HL-60 (cell line): ENCODE measurements around the gene NBEAL2.
A peak's percentile ranks its signal among the peaks of the same experiment; 100 is the strongest.

Source experiments
- DNase-seq, 2 experiments: peaks; one replicate each; pipeline ENCODE4 v3.0.0-alpha.2; 2010 to 2020; ENCODE audit warnings: low read depth in 1 of 2, low spot score in 1 of 2
- H3K27ac ChIP-seq: fragments of 250-450 bp; sonication (Bioruptor Pico); replicated peaks from 2 replicates; pipeline ENCODE4 v1.5.1; 2020; ENCODE audit warnings: mild to moderate bottlenecking, moderate library complexity
- H3K27me3 ChIP-seq: fragments of 250-450 bp; sonication (Bioruptor Pico); 2 replicates; pipeline ENCODE4 v1.5.1; 2021; ENCODE audit warnings: mild to moderate bottlenecking, moderate library complexity; ENCODE audit not compliant: insufficient read depth, poor library complexity, severe bottlenecking
- H3K4me3 ChIP-seq: replicated peaks from 2 replicates; pipeline ENCODE4 v1.5.1; 2011; ENCODE audit warnings: mild to moderate bottlenecking, control low read depth, low read length; ENCODE audit not compliant: insufficient read depth
- CTCF ChIP-seq: IDR thresholded peaks from one replicate; pipeline ENCODE4 v1.5.1; 2011; ENCODE audit warnings: low read length, control low read depth, inconsistent platforms; ENCODE audit not compliant: insufficient read depth
- GABPA ChIP-seq: IDR thresholded peaks from 2 replicates; pipeline ENCODE4 v1.6.1; 2012; ENCODE audit warnings: low read depth
- POLR2AphosphoS5 ChIP-seq: IDR thresholded peaks from 2 replicates; pipeline ENCODE4 v1.6.1; 2012; ENCODE audit warnings: low read depth
- SPI1 ChIP-seq: IDR thresholded peaks from 2 replicates; pipeline ENCODE4 v1.6.1; 2012; ENCODE audit warnings: low read depth, mild to moderate bottlenecking, borderline replicate concordance
- TF ChIP-seq, protein P1 (sequence below): IDR thresholded peaks from 2 replicates; pipeline ENCODE4 v1.6.1; 2012; ENCODE audit warnings: low read depth; ENCODE audit not compliant: insufficient replicate concordance

Gene NBEAL2

DNA sequence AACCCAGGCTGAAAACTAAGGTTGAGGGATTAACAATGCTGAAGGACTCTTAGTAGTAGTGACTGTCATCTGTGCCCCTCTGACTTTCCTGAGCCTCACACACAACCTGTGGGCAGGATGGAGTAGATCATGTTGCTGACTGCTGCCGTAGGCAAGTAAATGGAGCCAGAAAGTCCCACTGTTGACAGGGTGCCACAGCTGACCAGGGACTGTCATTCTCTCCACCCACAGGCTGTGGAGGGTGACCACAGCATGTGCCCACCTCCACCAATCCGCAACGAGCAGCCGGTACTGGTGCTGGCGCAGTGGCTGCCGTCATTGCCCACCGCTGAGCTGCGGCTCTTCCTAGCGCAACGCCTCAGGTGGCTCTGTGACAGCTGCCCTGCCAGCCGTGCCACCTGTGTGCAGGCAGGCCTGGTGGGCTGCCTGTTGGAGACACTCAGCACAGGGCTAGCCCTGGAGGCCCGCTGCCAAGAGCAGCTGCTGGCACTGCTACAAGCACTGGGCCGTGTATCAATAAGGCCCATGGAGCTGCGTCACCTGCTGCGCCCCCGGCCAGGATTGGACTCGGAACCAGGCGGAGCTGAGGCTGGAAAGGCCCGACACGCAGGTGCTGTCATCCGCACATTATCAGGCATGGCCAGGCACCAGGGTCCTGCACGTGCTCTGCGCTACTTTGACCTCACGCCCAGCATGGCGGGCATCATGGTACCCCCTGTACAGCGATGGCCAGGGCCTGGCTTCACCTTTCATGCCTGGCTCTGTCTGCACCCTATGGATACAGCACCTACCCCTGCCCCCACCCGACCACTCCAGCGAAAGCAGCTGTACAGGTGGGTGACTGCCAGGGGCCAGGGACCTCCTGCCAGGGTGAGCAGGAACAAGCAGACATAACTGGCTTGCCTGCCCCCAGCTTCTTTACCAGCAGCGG lies 15.6 kb downstream of the NBEAL2 start:
- no peaks in the 10 kb centered on the region for H3K27me3 ChIP-seq
- no peak overlapping the region for H3K4me3 ChIP-seq
- H3K27ac ChIP-seq: no peak overlapping the region
- TF ChIP-seq GABPA (no peak), SPI1 (no peak), CTCF (no peak), POLR2AphosphoS5 (no peak)
- TF ChIP-seq, protein P1, sequence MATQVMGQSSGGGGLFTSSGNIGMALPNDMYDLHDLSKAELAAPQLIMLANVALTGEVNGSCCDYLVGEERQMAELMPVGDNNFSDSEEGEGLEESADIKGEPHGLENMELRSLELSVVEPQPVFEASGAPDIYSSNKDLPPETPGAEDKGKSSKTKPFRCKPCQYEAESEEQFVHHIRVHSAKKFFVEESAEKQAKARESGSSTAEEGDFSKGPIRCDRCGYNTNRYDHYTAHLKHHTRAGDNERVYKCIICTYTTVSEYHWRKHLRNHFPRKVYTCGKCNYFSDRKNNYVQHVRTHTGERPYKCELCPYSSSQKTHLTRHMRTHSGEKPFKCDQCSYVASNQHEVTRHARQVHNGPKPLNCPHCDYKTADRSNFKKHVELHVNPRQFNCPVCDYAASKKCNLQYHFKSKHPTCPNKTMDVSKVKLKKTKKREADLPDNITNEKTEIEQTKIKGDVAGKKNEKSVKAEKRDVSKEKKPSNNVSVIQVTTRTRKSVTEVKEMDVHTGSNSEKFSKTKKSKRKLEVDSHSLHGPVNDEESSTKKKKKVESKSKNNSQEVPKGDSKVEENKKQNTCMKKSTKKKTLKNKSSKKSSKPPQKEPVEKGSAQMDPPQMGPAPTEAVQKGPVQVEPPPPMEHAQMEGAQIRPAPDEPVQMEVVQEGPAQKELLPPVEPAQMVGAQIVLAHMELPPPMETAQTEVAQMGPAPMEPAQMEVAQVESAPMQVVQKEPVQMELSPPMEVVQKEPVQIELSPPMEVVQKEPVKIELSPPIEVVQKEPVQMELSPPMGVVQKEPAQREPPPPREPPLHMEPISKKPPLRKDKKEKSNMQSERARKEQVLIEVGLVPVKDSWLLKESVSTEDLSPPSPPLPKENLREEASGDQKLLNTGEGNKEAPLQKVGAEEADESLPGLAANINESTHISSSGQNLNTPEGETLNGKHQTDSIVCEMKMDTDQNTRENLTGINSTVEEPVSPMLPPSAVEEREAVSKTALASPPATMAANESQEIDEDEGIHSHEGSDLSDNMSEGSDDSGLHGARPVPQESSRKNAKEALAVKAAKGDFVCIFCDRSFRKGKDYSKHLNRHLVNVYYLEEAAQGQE: no peak
- no peak for DNase-seq

DNA sequence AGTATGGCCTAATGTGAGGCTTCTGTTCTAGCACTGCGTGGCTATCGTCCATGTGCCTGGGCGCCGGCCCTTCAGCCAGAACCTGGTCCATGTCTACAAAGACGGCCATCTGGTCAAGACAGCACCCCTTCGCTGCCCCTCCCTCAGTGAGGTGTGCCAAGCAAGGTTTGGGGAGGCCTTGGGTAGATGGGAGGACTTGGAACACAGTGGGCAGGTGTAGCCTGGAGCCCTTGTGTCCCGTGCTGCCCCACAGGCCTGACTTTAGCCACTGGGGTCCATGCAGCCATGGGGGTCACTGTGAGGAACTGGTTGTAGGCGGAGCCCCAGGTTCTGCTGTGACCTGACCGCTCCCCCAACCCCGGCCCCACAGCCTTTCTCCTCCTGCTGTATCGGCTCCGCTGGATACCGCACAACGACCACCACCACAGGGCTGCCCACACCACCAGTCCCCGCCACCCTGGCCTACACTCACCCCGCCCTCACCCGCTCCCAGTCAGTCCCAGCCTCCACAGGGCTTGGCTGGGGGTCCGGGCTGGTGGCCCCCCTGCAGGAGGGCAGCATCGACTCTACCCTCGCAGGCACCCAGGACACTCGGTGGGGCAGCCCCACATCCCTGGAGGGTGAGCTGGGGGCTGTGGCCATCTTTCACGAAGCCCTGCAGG lies 16.6 kb downstream of the NBEAL2 start:
- no peak for DNase-seq
- H3K27ac ChIP-seq: no peak overlapping the region
- TF ChIP-seq, protein P1: no peak
- TF ChIP-seq POLR2AphosphoS5 (0 out of 2 replicates have a peak, but pooled peaks have one; percentile 16), CTCF (no peak), GABPA (no peak)
- no peaks in the 10 kb centered on the region for H3K27me3 ChIP-seq
- no peak overlapping the region for H3K4me3 ChIP-seq

DNA sequence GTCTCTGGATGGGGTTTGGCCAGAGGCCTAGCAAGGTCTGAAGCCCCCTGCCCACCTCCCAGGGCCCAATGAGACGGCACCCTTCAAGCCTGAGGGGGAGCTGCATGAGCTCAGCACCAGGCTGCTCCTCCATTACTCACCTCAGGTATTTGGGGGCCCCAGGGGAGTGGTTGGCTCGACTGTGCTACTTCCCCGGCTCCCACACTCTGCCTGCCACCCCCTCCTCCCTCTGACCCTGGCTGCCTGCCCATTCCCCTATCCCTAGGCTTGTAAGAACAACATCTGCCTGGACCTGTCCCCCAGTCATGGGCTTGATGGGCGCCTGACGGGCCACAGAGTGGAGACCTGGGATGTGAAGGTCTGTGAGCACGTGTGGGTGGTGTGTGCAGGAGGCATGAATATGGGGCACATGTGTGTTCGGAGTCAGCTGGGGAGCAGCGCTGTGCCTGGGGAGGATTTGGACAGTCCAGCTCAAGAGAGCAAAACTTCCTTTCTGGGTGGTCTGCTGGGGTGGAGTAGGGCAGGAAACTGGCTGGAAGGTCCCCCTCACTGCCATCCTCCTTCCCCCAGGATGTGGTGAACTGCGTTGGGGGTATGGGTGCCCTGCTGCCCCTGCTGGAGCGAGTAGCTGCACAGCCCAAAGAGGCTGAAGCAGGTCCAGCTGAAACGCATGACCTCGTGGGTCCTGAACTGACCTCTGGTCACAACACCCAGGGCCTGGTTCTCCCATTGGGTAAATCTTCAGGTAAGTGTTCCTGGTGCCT lies 17.4 kb downstream of the NBEAL2 start:
- no peak for DNase-seq
- no peak for TF ChIP-seq POLR2AphosphoS5
- no peak for TF ChIP-seq SPI1
- Histone ChIP-seq H3K4me3 (no peak overlapping the region), H3K27me3 (no peaks in the 10 kb centered on the region), H3K27ac (no peak overlapping the region)
